A673 (cell line): ENCODE measurements around the gene TRIM39. TPM values are rescaled to one million over a fixed set of nuclear protein-coding genes. Genes with fewer than 3 reads are reported as not detected.

Source experiments
- BruUV-seq: library from RNA; stranded (reverse); fragments of 400-500 nt; replicated peaks from 2 replicates; lab custom pipeline; 2021; lab: Mats Ljungman, UMichigan
- CTCF ChIA-PET: fragments of 300-600 bp; sonication (Branson Sonifier 250); formaldehyde crosslinking; loops from one replicate; lab custom pipeline; 2022; ENCODE audit warnings: antibody characterized with exemption; lab: Charles Lee
- POLR2A ChIA-PET: fragments of 300-600 bp; sonication (Branson Sonifier 250); formaldehyde crosslinking; loops from one replicate; lab custom pipeline; 2022; ENCODE audit warnings: antibody characterized with exemption; ENCODE audit not compliant: low non-redundant PET; lab: Charles Lee
- DNase-seq: peaks from one replicate; pipeline ENCODE4 v3.0.0-alpha.2; 2015; ENCODE audit warnings: low spot score
- H3K27ac ChIP-seq: fragments of 200-600 bp; sonication (generic); 2 replicates; pipeline ENCODE4 v1.5.1; 2016; ENCODE audit warnings: mixed run types, low read depth, mild to moderate bottlenecking, mixed read lengths, antibody characterized with exemption, low read length; ENCODE audit not compliant: poor library complexity, severe bottlenecking
- H3K27me3 ChIP-seq: fragments of 200-600 bp; sonication (generic); replicated peaks from 2 replicates; pipeline ENCODE4 v1.6.1; 2017; ENCODE audit warnings: mixed run types, low read depth, mild to moderate bottlenecking, mixed read lengths, antibody characterized with exemption, low read length; ENCODE audit not compliant: insufficient read depth, poor library complexity
- H3K36me3 ChIP-seq: fragments of 200-600 bp; sonication (generic); 2 replicates; pipeline ENCODE4 v1.6.1; 2016; ENCODE audit warnings: mixed run types, mild to moderate bottlenecking, mixed read lengths, antibody characterized with exemption, low read length; ENCODE audit not compliant: insufficient read depth, poor library complexity, severe bottlenecking
- H3K4me1 ChIP-seq: fragments of 200-600 bp; sonication (generic); 2 replicates; pipeline ENCODE4 v1.6.1; 2017; ENCODE audit warnings: mixed run types, mild to moderate bottlenecking, mixed read lengths, antibody characterized with exemption, low read length; ENCODE audit not compliant: insufficient read depth, poor library complexity, severe bottlenecking
- H3K4me3 ChIP-seq: fragments of 200-600 bp; sonication (generic); 2 replicates; pipeline ENCODE4 v1.5.1; 2016; ENCODE audit warnings: low read depth, mixed run types, mild to moderate bottlenecking, mixed read lengths, low read length; ENCODE audit not compliant: poor library complexity, severe bottlenecking
- H3K9me3 ChIP-seq: fragments of 200-600 bp; sonication (generic); 2 replicates; pipeline ENCODE4 v1.6.1; 2016; ENCODE audit warnings: mixed run types, low read depth, mild to moderate bottlenecking, mixed read lengths, antibody characterized with exemption, low read length; ENCODE audit not compliant: poor library complexity, severe bottlenecking
- CTCF ChIP-seq: fragments of 300-800, 200-600 bp; sonication (generic); conservative IDR thresholded peaks from 2 replicates; pipeline ENCODE4 v1.5.1; 2017; ENCODE audit warnings: low read depth, mild to moderate bottlenecking, antibody characterized with exemption, low read length, moderate library complexity, mixed read lengths
- EZH2 ChIP-seq: fragments of 200-600 bp; sonication (generic); IDR thresholded peaks from 2 replicates; pipeline ENCODE4 v1.6.1; 2017; ENCODE audit warnings: borderline replicate concordance, low read depth, mild to moderate bottlenecking, mixed read lengths, antibody characterized with exemption, low read length; ENCODE audit not compliant: poor library complexity, severe bottlenecking
- intact Hi-C: fragments of 100-400 bp; cut with micrococcal nuclease; formaldehyde crosslinking; loops from one replicate; pipeline ENCODE4 v1.10.0; 2022; ENCODE audit not compliant: unreplicated experiment
- total RNA-seq: library from RNA; stranded (reverse); gene quantifications from 2 replicates; pipeline ENCODE4 v1.2.3, GENCODE V29; 2021

TRIM39 gene
- total RNA-seq, 1 experiment from 2014 or later = 14.3 TPM

DNA sequence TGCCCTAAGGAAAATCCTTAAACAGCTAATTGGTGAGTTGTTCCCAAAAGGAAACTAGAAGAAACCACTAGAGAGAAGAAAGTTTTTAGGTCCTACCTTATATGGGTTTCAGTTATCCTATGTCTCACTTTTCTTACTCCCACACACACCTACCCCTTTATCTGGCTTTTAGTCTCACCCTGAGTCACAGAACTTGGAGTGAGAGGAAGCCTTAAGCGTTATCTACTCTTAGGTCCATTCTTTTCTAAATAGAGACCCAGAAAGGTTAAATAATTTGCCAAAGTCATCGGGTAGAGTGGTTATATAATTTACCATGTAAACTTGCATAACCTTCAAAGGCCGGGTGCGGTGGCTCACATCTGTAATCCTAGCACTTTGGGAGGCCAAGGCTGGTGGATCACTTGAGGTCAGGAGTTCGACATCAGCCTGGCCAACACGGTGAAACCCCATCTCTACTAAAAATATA lies 13.9 kb downstream of the TRIM39 start:
- no TSS peak for BruUV-seq
- TF ChIP-seq CTCF = no peak
- TF ChIP-seq EZH2 = no peak
- DNase-seq = no peak
- Histone ChIP-seq H3K9me3 (no peaks in the 10 kb centered on the region), H3K36me3 (peaks cover 23% of the 10 kb centered on the region), H3K27ac (no peak overlapping the region), H3K4me3 (no peak overlapping the region), H3K4me1 (no peaks in the 10 kb centered on the region), H3K27me3 (no peaks in the 10 kb centered on the region)
- intact Hi-C loops = no loop called here
- POLR2A ChIA-PET = no interaction called here
- CTCF ChIA-PET = no interaction called here

DNA sequence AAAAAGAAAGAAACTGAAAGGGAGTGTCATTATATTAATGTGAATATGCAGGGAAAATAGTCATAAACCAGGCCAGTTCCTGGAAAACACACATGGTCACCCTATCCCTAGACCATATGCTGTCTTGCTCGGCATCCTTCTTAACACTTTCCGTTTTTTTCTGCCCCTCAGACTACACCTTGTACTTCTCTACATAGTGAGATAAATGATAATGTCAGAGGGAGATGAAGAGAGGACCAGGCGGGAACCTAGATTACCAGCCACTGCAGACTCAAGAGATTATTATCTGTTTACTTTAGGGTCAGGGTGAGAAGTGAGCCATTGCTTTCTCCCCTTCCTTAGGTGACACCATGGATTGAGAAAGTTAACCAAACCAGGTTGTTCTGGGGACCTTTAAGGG lies 14.5 kb downstream of the TRIM39 start:
- Histone ChIP-seq H3K27me3 (no peaks in the 10 kb centered on the region), H3K4me1 (no peaks in the 10 kb centered on the region), H3K4me3 (no peak overlapping the region), H3K9me3 (no peaks in the 10 kb centered on the region), H3K36me3 (peaks cover 17% of the 10 kb centered on the region), H3K27ac (no peak overlapping the region)
- intact Hi-C loops = no loop called here
- TF ChIP-seq EZH2 (no peak), CTCF (no peak)
- ChIA-PET POLR2A (no interaction called here), CTCF (no interaction called here)
- DNase-seq = no peak
- BruUV-seq = no TSS peak

DNA sequence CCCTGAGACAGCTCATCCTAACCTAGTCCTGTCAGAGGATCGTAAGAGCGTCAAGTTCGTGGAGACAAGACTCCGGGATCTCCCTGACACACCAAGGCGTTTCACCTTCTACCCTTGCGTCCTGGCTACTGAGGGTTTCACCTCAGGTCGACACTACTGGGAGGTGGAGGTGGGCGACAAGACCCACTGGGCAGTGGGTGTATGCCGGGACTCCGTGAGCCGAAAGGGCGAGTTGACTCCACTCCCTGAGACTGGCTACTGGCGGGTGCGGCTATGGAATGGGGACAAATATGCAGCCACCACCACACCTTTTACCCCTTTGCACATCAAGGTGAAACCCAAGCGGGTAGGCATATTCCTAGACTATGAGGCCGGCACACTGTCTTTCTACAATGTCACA lies 15.0 kb downstream of the TRIM39 start:
- H3K36me3 ChIP-seq = peaks cover 12% of the 10 kb centered on the region
- CTCF ChIA-PET = no interaction called here
- intact Hi-C loops = no loop called here
- H3K9me3 ChIP-seq = no peaks in the 10 kb centered on the region
- no peak overlapping the region for H3K4me3 ChIP-seq
- H3K27ac ChIP-seq = no peak overlapping the region
- no peaks in the 10 kb centered on the region for H3K4me1 ChIP-seq
- DNase-seq = no peak
- TF ChIP-seq CTCF (no peak), EZH2 (no peak)
- POLR2A ChIA-PET = no interaction called here
- H3K27me3 ChIP-seq = no peaks in the 10 kb centered on the region
- BruUV-seq = no TSS peak
